ENCODE measurements around the gene HDAC3. TPM values are rescaled to one million over a fixed set of nuclear protein-coding genes. Genes with fewer than 3 reads are reported as not detected.

HDAC3 gene
- total RNA-seq, 2 experiments from 2014 or later = 88.1 to 91.8 TPM

Other genes with a start within 250 kb of the HDAC3 start
- not detected for gene PCDHGB4, start 249.2 kb downstream of the HDAC3 start, total RNA-seq
- gene PCDHGA8, start 244.2 kb downstream of the HDAC3 start, total RNA-seq = not detected
- under 1 TPM in 1 of 2 experiments, not detected in 1; 0.16 TPM for gene PCDHGB5, start 238.9 kb downstream of the HDAC3 start, total RNA-seq
- gene PCDHGA9, start 234.1 kb downstream of the HDAC3 start, total RNA-seq = under 1 TPM in 1 of 2 experiments, not detected in 1; 0.08 TPM
- gene PCDHGB6, start 228.8 kb downstream of the HDAC3 start, total RNA-seq = not detected
- not detected for gene PCDHGA10, start 223.9 kb downstream of the HDAC3 start, total RNA-seq
- not detected for gene PCDHGB7, start 219.2 kb downstream of the HDAC3 start, total RNA-seq
- gene PCDHGA11, start 215.8 kb downstream of the HDAC3 start, total RNA-seq = under 1 TPM in 1 of 2 experiments, not detected in 1; 0.05 TPM
- gene PCDHGA12, start 206.3 kb downstream of the HDAC3 start, total RNA-seq = not detected
- not detected for gene PCDHGC3, start 160.9 kb downstream of the HDAC3 start, total RNA-seq
- not detected for gene PCDHGC4, start 151.8 kb downstream of the HDAC3 start, total RNA-seq
- gene PCDHGC5, start 147.8 kb downstream of the HDAC3 start, total RNA-seq = not detected
- 100 to 1,000 TPM; 281 to 286 TPM for gene DIAPH1, start 17.8 kb downstream of the HDAC3 start, total RNA-seq
- 10 to 100 TPM; 36.9 to 37.1 TPM for gene RELL2, start 148 bp upstream of the HDAC3 start, total RNA-seq
- gene FCHSD1, start 14.6 kb upstream of the HDAC3 start, total RNA-seq = 10 to 100 TPM; 46.9 to 47.8 TPM
- gene ARAP3, start 45.4 kb upstream of the HDAC3 start, total RNA-seq = 1 to 10 TPM; 8.5 to 8.8 TPM
- gene PCDH1, start 241.6 kb upstream of the HDAC3 start, total RNA-seq = not detected